HG03066 (cell line): ENCODE measurements around the gene CYP2S1.
"Not testable (repeated sequence)": the region's sequence is repeated elsewhere in the genome, so short reads cannot be mapped to it uniquely, and the experiment has no call there.

Source experiments
- ATAC-seq: cut with Tn5 transposase; IDR thresholded peaks from one replicate; pipeline ENCODE4 v1.9.1; 2021; ENCODE audit warnings: low read depth; ENCODE audit not compliant: unreplicated experiment

CYP2S1 gene

GRCh38 chr19:41225238-41226052 is 32.4 kb downstream of the CYP2S1 start:
- no peak for ATAC-seq

GRCh38 chr19:41226053-41226873 is 33.2 kb downstream of the CYP2S1 start:
- ATAC-seq = no peak

GRCh38 chr19:41226874-41227390 is 33.9 kb downstream of the CYP2S1 start:
- no peak for ATAC-seq

GRCh38 chr19:41228486-41228885 is 35.5 kb downstream of the CYP2S1 start:
- ATAC-seq = no peak

- ATAC-seq = not testable (repeated sequence)
Measured at GRCh38 chr19:41229338-41229737, 36.3 kb downstream of the CYP2S1 start.

GRCh38 chr19:41230067-41230857 is 37.2 kb downstream of the CYP2S1 start:
- no peak for ATAC-seq

- no peak for ATAC-seq
Measured at GRCh38 chr19:41232686-41233085, 39.7 kb downstream of the CYP2S1 start.

GRCh38 chr19:41233748-41234240 is 40.8 kb downstream of the CYP2S1 start:
- no peak for ATAC-seq

GRCh38 chr19:41234512-41235168 is 41.6 kb downstream of the CYP2S1 start:
- ATAC-seq = no peak

- ATAC-seq = no peak
Measured at GRCh38 chr19:41235480-41235879, 42.5 kb downstream of the CYP2S1 start.

GRCh38 chr19:41238244-41238643 is 45.2 kb downstream of the CYP2S1 start:
- ATAC-seq = no peak

GRCh38 chr19:41239363-41239762 is 46.3 kb downstream of the CYP2S1 start:
- no peak for ATAC-seq

GRCh38 chr19:41239961-41240574 is 47.0 kb downstream of the CYP2S1 start:
- ATAC-seq = no peak

GRCh38 chr19:41241859-41242258 is 48.8 kb downstream of the CYP2S1 start:
- no peak for ATAC-seq

- no peak for ATAC-seq
Measured at GRCh38 chr19:41244117-41244516, 51.1 kb downstream of the CYP2S1 start.

GRCh38 chr19:41245843-41246242 is 52.8 kb downstream of the CYP2S1 start:
- no peak for ATAC-seq

- ATAC-seq = no peak
Measured at GRCh38 chr19:41248895-41249294, 55.9 kb downstream of the CYP2S1 start.

GRCh38 chr19:41249707-41250423 is 56.8 kb downstream of the CYP2S1 start:
- no peak for ATAC-seq

- no peak for ATAC-seq
Measured at GRCh38 chr19:41253660-41254059, 60.6 kb downstream of the CYP2S1 start.
